Natural killer cell treated with Interleukin-12 subunit alpha and Interleukin-12 subunit beta and Interleukin-15 and Interleukin-18, amount 100 ng/mL, for 72 hours (primary cell): Measurements from ENCODE around the gene SERPINB11. TPM values are rescaled to one million over a fixed set of nuclear protein-coding genes. Genes with fewer than 3 reads are reported as not detected.

Experiments
- ATAC-seq, 2 donors: fragments of 150-1000 bp; cut with Tn5 transposase in 1 of 2; sonication (Bioruptor Pico), chemical (Tn5 transposase) in 1 of 2; 2 replicates each; pipeline ENCODE4 v1.10.0; 2021
- DNase-seq: peaks from one replicate; pipeline ENCODE4 v3.0.0; 2022; ENCODE audit warnings: low spot score
- H3K27ac Mint-ChIP-seq, 2 donors: 1 replicate in 1 of 2; 2 replicates in 1 of 2; pipeline ENCODE4 v1.8.0; 2022; ENCODE audit warnings: mixed read lengths in 2 of 2, mild to moderate bottlenecking in 1 of 2, moderate library complexity in 1 of 2
- H3K27me3 Mint-ChIP-seq, 2 donors: 1 replicate in 1 of 2; 2 replicates in 1 of 2; pipeline ENCODE4 v1.8.0; 2022; ENCODE audit warnings: mixed read lengths in 2 of 2
- H3K36me3 Mint-ChIP-seq: one replicate; pipeline ENCODE4 v1.8.0; 2022; ENCODE audit warnings: mixed read lengths
- H3K4me1 Mint-ChIP-seq, 2 donors: 1 replicate in 1 of 2; 2 replicates in 1 of 2; pipeline ENCODE4 v1.8.0; 2022; ENCODE audit warnings: low read depth in 2 of 2, mixed read lengths in 2 of 2, mild to moderate bottlenecking in 1 of 2
- H3K4me3 Mint-ChIP-seq: one replicate; pipeline ENCODE4 v1.8.0; 2022; ENCODE audit warnings: mixed read lengths
- H3K9me3 Mint-ChIP-seq: 2 replicates; pipeline ENCODE4 v1.8.0; 2022; ENCODE audit warnings: mixed read lengths
- total RNA-seq, 2 donors: library from RNA; stranded (reverse); gene quantifications; one replicate each; pipeline ENCODE4 v1.2.3, GENCODE V29; 2022

Gene SERPINB11
- total RNA-seq, 2 donors from 2014 or later = not detected

DNA sequence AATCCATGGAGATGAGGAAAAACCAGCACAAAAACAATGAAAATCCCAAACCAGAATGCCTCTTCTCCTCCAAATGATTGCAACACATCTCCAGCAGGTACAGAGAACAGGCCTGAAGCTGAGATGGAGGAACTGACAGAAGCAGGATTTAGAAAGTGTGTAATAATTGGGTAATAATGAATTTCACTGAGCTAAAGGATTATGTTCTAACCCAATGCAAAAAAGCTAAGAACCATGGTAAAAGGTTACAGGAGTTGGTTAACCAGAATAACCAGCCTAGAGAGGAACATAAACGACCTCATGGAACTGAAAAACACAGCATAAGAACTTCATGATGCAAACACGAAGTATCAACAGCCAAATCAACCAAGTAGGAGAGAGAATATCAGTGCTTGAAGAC lies 13.7 kb upstream of the SERPINB11 start:
- Mint-ChIP-seq H3K27me3 (peaks cover 0 to 40% of the 10 kb centered on the region in 2 donors), H3K9me3 (no peaks in the 10 kb centered on the region), H3K4me1 (no peaks in the 10 kb centered on the region), H3K4me3 (no peak overlapping the region), H3K36me3 (peaks cover 6% of the 10 kb centered on the region), H3K27ac (no peak overlapping the region)
- DNase-seq (no peak), ATAC-seq (no peak)

GRCh38 chr18:63697097-63697660 lies 5.6 kb upstream of the SERPINB11 start:
- no peak for DNase-seq
- Mint-ChIP-seq H3K9me3 (peaks cover 2% of the 10 kb centered on the region), H3K4me1 (no peaks in the 10 kb centered on the region), H3K36me3 (no peaks in the 10 kb centered on the region), H3K27me3 (peaks cover 0 to 20% of the 10 kb centered on the region in 2 donors), H3K4me3 (no peak overlapping the region), H3K27ac (no peak overlapping the region)
- ATAC-seq = no peak

DNA sequence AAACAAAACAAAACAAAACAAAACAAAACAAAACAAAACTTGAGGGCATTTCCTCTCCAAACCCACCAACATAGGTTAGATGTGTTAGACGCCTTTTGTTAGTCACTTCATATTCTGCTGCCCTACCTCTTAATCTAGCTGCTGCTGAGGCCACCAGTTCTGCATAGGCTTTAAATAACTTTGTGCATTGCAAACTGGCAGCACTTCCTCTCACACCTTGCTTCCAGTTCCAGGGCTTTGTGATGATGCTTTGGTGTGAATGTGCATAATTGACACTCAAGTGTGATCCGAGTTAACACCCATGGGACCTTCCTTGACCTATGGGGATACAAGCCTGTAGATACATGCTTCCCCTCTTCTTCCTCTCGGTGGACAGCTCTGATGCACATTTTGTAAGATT lies 2.3 kb upstream of the SERPINB11 start:
- Mint-ChIP-seq H3K4me1 (no peaks in the 10 kb centered on the region), H3K27ac (no peak overlapping the region), H3K4me3 (no peak overlapping the region), H3K27me3 (peaks cover 0 to 8% of the 10 kb centered on the region in 2 donors), H3K9me3 (peaks cover 2% of the 10 kb centered on the region), H3K36me3 (no peaks in the 10 kb centered on the region)
- DNase-seq = no peak
- no peak for ATAC-seq

DNA sequence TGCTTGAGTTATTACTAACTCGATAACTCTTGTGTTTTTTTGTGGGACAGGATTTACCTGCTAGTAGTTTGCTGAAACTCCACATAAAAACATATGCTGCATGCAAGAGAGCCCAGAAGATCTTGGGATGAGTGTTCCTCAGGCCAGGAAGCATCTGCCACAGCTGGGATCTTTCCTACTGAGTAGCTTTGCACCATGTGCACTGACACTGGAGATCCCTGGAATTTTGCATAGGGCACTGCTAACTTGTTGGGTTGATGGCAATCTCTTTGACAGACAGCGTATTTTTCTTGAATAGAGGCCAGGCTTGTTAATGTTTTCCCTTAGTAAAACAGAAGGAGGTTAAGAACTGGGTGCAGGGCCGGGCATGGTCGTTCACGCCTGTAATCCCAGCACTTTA lies 808 bp upstream of the SERPINB11 start:
- H3K27me3 Mint-ChIP-seq = peaks cover 0 to 8% of the 10 kb centered on the region in 2 donors
- H3K27ac Mint-ChIP-seq = no peak overlapping the region
- H3K36me3 Mint-ChIP-seq = no peaks in the 10 kb centered on the region
- H3K4me1 Mint-ChIP-seq = no peaks in the 10 kb centered on the region
- no peak overlapping the region for H3K4me3 Mint-ChIP-seq
- DNase-seq (no peak), ATAC-seq (no peak)
- H3K9me3 Mint-ChIP-seq = peaks cover 2% of the 10 kb centered on the region

DNA sequence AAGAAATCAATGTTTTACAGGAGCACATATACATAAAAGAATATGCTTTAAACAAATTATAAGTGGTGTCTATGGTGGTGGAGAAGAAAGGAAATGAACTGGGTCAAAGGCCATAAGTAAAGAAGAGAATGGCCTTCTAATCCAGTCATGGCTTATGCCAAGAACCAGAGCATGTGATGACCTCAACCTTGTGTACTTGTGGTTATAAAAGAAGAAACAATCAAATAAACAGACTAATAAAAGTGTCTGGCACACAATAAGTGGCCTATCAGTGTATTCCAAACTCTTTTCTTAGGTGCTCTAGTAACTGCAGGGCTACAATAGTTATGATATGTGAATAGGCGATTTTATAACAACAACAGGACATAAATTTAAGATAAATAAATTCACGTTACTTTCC lies 2.6 kb downstream of the SERPINB11 start:
- no peak overlapping the region for H3K4me3 Mint-ChIP-seq
- DNase-seq = no peak
- H3K9me3 Mint-ChIP-seq = no peaks in the 10 kb centered on the region
- ATAC-seq = no peak
- H3K36me3 Mint-ChIP-seq = no peaks in the 10 kb centered on the region
- H3K27me3 Mint-ChIP-seq = no peaks in the 10 kb centered on the region
- H3K27ac Mint-ChIP-seq = no peak overlapping the region
- no peaks in the 10 kb centered on the region for H3K4me1 Mint-ChIP-seq

- peaks cover 3% of the 10 kb centered on the region for H3K9me3 Mint-ChIP-seq
- H3K4me3 Mint-ChIP-seq = no peak overlapping the region
- H3K27me3 Mint-ChIP-seq = no peaks in the 10 kb centered on the region
- H3K4me1 Mint-ChIP-seq = no peaks in the 10 kb centered on the region
- no peak overlapping the region for H3K27ac Mint-ChIP-seq
- H3K36me3 Mint-ChIP-seq = no peaks in the 10 kb centered on the region
- no peak for ATAC-seq
- no peak for DNase-seq
Observed at GRCh38 chr18:63707816-63708215, 5.1 kb downstream of the SERPINB11 start.

- Mint-ChIP-seq H3K9me3 (peaks cover 3% of the 10 kb centered on the region), H3K27ac (no peak overlapping the region)
- ATAC-seq = no peak
Observed at GRCh38 chr18:63708650-63709049, 5.9 kb downstream of the SERPINB11 start.

GRCh38 chr18:63725682-63726480 lies 23.1 kb downstream of the SERPINB11 start:
- Mint-ChIP-seq H3K27ac (no peak overlapping the region), H3K4me1 (no peaks in the 10 kb centered on the region), H3K27me3 (peaks cover 6% of the 10 kb centered on the region in 2 donors), H3K9me3 (no peaks in the 10 kb centered on the region), H3K36me3 (no peaks in the 10 kb centered on the region), H3K4me3 (no peak overlapping the region)
- DNase-seq (no peak), ATAC-seq (no peak)

More at GRCh38 chr18:63708650-63709049, 5.9 kb downstream of the SERPINB11 start:
- Mint-ChIP-seq H3K4me1 (no peaks in the 10 kb centered on the region), H3K27me3 (no peaks in the 10 kb centered on the region), H3K4me3 (no peak overlapping the region), H3K36me3 (no peaks in the 10 kb centered on the region)
- DNase-seq = no peak

- no peak for DNase-seq
- Mint-ChIP-seq H3K36me3 (no peaks in the 10 kb centered on the region), H3K4me1 (no peaks in the 10 kb centered on the region), H3K27ac (no peak overlapping the region), H3K27me3 (peaks cover 11 to 14% of the 10 kb centered on the region in 2 donors), H3K4me3 (no peak overlapping the region), H3K9me3 (peaks cover 4% of the 10 kb centered on the region)
- no peak for ATAC-seq
Observed at GRCh38 chr18:63730773-63731172, 28.0 kb downstream of the SERPINB11 start.

- Mint-ChIP-seq H3K36me3 (no peaks in the 10 kb centered on the region), H3K27me3 (peaks cover 11 to 14% of the 10 kb centered on the region in 2 donors), H3K4me1 (no peaks in the 10 kb centered on the region), H3K9me3 (peaks cover 4% of the 10 kb centered on the region), H3K27ac (no peak overlapping the region), H3K4me3 (no peak overlapping the region)
- ATAC-seq = no peak
- no peak for DNase-seq
Observed at GRCh38 chr18:63731215-63731614, 28.5 kb downstream of the SERPINB11 start.

GRCh38 chr18:63736876-63737275 lies 34.1 kb downstream of the SERPINB11 start:
- H3K4me3 Mint-ChIP-seq = no peak overlapping the region
- no peaks in the 10 kb centered on the region for H3K36me3 Mint-ChIP-seq
- no peaks in the 10 kb centered on the region for H3K4me1 Mint-ChIP-seq
- H3K9me3 Mint-ChIP-seq = peaks cover 2% of the 10 kb centered on the region
- no peak for ATAC-seq
- DNase-seq = no peak
- H3K27ac Mint-ChIP-seq = no peak overlapping the region
- H3K27me3 Mint-ChIP-seq = peaks cover 8 to 11% of the 10 kb centered on the region in 2 donors

DNA sequence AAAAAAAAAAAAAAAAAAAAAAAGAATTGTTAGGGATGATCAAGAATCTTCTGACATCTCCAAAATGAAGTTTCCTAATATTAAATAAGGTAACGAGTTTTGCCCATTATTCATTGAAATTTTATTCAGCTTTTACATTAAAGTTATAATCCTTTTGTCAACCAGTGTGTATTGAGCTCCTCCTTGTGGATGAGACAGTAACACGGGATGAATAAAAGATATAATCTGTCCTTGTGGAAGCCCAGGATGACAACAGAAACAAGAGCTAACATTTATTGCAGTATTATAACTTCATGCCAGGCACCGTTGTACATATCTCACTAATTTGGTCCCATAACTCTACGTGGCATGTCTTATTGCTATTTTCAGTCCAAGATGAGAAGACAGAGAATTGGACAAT lies 39.0 kb downstream of the SERPINB11 start:
- H3K4me3 Mint-ChIP-seq = no peak overlapping the region

GRCh38 chr18:63747006-63747405 lies 44.2 kb downstream of the SERPINB11 start:
- no peak for DNase-seq
- Mint-ChIP-seq H3K36me3 (no peaks in the 10 kb centered on the region), H3K4me1 (no peaks in the 10 kb centered on the region)

More for the DNA sequence above, 39.0 kb downstream of the SERPINB11 start:
- DNase-seq (no peak), ATAC-seq (no peak)
- H3K4me1 Mint-ChIP-seq = no peaks in the 10 kb centered on the region
- H3K36me3 Mint-ChIP-seq = no peaks in the 10 kb centered on the region
- no peak overlapping the region for H3K27ac Mint-ChIP-seq
- no peaks in the 10 kb centered on the region for H3K9me3 Mint-ChIP-seq
- peaks cover 0 to 8% of the 10 kb centered on the region in 2 donors for H3K27me3 Mint-ChIP-seq

DNA sequence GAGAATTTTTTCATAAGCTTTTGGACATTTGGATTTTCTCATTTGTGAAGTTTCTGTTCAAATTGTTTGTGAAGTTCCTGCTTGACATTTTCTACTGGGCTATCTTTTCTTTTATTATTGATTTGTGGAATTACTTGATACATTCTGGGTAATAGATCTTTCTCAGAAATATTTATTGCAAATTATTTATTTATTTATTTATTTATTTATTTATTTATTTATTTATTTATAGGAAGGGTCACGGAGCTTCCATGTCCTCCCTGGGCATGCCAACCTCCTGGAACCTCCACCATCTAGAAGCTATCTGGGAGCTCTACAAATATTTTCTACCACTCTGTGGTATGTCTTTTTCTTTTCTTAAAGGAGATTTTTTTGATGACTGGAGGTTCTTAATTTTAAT lies 46.7 kb downstream of the SERPINB11 start:
- no peak overlapping the region for H3K27ac Mint-ChIP-seq
- no peak overlapping the region for H3K4me3 Mint-ChIP-seq
- ATAC-seq (no peak), DNase-seq (no peak)
- H3K36me3 Mint-ChIP-seq = no peaks in the 10 kb centered on the region
- H3K4me1 Mint-ChIP-seq = no peaks in the 10 kb centered on the region
- H3K9me3 Mint-ChIP-seq = no peaks in the 10 kb centered on the region
- peaks cover 3 to 13% of the 10 kb centered on the region in 2 donors for H3K27me3 Mint-ChIP-seq

More at GRCh38 chr18:63747006-63747405, 44.2 kb downstream of the SERPINB11 start:
- H3K4me3 Mint-ChIP-seq = no peak overlapping the region
- no peaks in the 10 kb centered on the region for H3K9me3 Mint-ChIP-seq
- ATAC-seq = no peak
- H3K27ac Mint-ChIP-seq = no peak overlapping the region
- peaks cover 6 to 13% of the 10 kb centered on the region in 2 donors for H3K27me3 Mint-ChIP-seq
